ENCODE data around the gene SSB.
"Not testable (repeated sequence)": the region's sequence is repeated elsewhere in the genome, so short reads cannot be mapped to it uniquely, and the experiment has no call there.

The SSB gene

DNA sequence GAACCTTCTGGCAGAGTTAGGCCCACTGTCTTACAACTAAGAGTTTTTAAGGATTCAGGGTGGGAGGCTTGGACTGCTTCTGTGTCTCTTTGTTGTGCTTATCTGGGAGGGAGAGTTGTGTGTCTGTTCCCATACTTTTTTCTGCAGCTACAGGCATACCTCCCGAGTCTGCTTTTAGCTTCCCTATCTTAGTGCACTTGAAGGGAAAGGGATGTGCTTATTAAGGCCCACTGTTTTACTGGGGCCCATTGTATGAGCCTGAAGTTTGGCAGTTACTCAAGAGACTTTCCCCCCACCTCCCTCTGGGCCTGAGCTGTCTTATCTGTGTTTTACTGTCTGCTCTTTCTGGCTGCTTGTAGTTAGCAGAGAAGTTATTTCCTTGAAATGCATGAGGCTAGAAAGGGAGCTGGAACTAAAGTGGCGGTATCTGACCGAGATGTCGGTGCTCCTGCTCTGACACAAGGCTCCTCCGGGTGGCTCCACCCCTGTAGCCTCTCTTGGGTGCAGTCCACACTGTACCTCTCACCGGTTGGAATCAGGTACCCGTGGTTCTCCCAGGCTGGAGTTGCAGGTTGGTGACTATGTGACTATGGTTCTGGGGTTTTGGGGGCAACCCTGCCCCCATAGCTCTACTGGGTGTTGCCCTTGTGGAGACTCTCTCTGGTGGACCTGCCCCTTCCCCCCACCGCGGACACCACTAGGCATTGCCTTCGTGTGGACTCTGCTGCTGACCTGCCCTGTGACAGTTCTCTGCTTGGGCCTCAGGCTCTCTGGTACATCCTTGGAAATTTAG, 41.5 kb downstream of the SSB start:
- DNase-seq: no peak

DNA sequence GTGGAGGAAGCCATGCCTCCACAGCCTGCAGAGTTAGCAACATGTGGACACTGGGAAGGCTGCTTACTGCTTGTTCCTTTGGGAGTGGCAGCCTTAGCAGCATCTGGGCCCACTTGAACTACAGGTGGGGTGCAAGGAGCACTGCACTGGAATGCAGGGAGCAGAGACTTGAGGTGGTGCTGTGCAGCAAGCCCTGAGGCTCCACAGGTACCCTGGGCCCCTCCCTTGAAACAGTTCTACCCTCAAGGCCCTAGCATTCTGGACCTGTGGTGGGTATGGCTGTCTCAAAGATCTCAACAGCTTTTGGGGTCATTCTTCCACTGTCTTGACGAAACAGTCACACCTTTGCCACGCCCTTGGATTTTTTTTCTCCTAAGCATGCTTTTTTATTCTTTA, 42.1 kb downstream of the SSB start:
- no peak for DNase-seq

DNA sequence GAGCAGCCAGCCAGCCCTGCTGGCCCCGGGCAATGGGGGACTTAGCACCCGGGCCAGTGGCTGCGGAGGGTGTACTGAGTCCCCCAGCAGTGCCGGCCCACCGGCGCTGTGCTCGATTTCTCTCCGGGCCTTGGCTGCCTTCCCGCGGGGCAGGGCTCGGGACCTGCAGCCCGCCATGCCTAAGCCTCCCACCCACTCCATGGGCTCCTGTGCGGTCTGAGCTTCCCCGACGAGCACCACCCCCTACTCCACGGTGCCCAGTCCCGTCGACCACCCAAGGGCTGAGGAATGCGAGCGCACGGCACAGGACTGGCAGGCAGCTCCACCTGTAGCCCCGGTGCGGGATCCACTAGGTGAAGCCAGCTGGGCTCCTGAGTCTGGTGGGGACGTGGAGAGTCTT, 43.0 kb downstream of the SSB start:
- DNase-seq: not testable (repeated sequence)

DNA sequence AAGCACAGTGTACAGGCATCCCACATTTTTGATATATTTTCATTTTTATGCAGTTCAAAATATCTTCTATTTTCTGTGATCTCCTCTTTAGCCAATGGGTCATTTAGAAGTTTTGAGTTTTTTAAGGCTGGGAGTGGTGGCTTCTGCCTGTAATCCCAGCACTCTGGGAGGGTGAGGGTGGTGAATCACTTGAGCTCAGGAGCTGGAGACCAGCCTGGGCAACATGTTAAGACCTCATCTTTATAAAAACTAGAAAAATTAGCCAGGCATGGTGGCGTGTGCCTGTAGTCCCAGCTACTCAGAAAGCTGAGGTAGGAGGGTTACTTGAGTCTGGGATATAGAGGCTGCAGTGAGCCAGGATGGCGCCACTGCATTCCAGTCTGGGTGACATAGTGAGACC, 46.3 kb downstream of the SSB start:
- no peak for DNase-seq

DNA sequence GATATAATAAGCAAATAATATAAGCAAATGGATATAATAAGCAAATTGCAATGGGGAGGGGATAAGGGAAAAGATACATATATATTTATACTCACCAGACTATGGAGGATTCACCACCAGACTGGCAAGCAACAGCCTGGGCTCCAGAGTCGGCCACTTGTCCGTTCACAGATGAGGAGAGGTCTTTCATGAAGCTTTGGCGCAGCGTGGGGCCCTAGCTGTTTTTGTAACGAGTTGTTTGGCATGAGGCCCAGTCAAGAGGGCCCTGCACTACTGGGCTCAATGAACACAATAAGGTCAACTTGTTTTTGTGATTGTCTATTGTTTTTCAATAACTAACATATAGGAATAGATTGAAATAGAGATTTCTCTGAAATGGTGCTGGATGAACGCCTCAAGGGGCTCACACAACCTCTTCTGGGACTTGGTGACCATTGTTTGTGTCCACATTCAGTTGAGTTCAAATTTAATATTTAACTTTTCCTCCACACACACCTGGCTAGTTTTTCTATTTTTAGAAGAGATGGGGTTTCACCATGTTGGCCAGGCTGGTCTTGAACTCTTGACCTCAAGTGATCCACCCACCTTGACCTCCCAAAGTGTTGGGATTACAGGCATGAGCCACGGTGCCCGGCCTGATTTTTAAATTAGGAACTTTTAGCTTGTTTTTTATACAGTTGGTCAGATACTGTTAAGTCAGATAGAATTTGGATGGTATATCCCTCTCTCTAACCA, 50.5 kb downstream of the SSB start:
- DNase-seq: not testable (repeated sequence)

DNA sequence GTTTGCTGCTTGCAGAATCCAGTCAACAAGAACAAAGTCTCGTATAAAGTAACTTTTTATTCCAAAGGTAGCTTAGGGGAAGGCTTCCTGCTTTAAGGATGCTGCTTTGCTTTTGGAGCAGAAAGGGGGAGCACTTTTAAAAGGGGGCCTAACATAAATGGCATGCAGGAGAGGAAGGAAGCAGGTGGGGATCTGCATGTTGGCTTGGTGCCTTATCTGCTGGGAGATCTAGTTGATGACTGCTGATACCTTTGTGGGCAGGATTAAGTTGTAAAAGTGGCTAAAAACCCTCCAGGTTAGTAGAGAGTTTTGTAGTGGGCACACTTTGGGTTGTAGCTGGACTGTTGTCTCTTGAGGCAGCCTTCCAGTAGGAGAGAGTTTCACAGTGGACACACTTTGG, 51.0 kb downstream of the SSB start:
- DNase-seq: no peak

DNA sequence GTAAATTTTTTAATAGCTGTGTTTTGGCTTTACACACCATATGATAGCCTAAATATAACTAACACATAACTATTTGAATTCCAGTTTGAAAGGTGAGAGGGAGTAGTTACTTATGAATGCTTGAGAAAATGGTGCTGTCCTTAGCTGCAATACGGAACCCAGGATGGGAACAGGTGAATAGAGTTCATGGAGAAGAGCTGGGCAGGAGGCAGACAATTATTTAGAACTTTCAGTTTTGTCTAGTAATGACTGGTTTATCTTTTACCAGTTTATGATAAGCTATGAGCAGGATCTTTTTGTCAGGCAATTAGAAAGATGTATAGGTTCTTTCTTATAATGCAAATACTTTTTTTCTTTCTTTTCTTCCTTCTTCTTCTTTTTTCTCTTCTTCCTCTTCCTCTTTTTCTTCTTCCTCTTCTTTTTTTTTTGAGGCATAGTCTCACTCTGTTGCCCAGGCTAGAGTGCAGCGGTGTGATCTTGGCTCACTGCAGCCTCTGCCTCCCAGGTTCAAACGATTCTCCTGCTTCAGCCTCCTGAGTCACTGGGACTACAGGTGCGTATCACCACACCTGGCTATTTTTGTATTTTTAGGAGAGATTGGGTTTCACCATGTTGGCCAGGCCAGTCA, 54.5 kb downstream of the SSB start:
- no peak for DNase-seq

DNA sequence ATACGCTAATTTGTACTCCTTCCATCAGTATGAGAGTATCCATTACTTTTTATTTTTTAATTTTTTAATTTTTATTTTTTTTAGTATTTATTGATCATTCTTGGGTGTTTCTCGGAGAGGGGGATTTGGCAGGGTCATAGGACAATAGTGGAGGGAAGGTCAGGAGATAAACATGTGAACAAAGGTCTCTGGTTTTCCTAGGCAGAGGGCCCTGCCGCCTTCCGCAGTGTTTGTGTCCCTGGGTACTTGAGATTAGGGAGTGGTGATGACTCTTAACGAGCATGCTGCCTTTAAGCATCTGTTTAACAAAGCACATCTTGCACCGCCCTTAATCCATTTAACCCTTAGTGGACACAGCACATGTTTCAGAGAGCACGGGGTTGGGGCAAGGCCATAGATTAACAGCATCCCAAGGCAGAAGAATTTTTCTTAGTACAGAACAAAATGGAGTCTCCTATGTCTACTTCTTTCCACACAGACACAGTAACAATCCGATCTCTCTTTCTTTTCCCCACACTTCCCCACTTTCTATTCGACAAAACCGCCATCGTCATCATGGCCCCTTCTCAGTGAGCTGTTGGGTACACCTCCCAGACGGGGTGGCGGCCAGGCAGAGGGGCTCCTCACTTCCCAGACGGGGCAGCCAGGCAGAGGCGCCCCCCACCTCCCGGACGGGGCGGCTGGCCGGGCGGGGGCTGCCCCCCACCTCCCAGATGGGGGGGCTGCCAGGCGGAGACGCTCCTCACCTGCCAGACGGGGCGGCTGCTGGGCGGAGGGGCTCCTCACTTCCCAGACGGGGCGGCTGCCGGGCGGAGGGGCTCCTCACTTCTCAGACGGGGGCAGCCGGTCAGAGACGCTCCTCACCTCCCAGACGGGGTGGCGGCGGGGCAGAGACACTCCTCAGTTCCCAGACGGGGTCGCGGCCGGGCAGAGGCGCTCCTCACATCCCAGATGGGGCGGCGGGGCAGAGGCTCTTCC, 56.9 kb downstream of the SSB start:
- DNase-seq: not testable (repeated sequence)

DNA sequence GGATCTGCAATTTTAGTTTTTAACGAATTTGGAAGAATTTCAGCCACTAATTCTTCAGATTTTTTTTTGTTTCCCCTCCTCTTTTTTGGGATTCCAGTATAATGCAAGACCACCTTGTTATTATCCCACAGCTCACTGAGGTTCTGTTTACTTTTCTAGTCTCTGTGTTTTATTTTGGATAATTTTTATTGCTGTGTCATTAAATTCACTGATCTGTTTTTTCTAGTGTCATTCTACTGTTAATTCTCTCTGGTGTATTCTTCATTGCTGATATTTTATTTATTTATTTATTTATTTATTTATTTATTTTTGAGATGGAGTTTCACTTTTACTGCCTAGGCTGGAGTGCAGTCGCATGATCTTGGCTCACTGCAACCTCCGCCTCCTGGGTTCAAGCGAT, 60.8 kb downstream of the SSB start:
- DNase-seq: no peak

DNA sequence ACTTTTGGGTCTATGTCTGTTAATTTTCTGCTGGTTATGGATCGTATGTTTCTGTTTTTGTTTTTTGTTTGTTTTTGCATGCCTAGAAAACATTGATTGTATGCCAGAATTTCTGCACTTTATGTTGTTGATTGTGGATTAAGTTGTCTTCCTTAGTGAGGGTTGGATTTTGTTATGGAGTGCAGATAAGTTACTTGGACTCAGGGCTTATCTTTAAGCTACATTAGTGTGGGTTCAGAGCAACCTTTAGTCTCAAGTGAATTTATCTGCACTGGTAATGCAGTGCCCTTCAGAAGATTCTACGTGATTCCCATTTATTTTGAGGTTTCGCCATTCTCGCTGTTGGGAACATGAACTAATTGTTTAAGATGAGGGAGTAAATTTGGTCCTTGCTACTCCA, 61.5 kb downstream of the SSB start:
- DNase-seq: no peak

All from stimulated activated CD4-positive, alpha-beta T cell treated with anti-CD3 and anti-CD28 coated beads, Interleukin-2, amount 100 ng/mL, for 48 hours (primary cell).